ENCODE data around the gene TXN.

- no peak for TF ChIP-seq POLR2AphosphoS5 (IDR thresholded peaks at IDR 0.05; ENCODE audit: borderline replicate concordance, low read depth, low read length)
- TF ChIP-seq EZH2 (IDR thresholded peaks at IDR 0.05), result no peak
Observed at GRCh38 chr9:110303133-110303532, 46.8 kb upstream of the TXN start.

Measured in SK-N-MC (cell line).